Stimulated activated CD4-positive, alpha-beta T cell treated with anti-CD3 and anti-CD28 coated beads, Interleukin-15, amount 100 ng/mL, for 48 hours (primary cell): ENCODE measurements around the gene ATP2A3.

Experiments
- DNase-seq, 2 donors: peaks; one replicate each; pipeline ENCODE4 v3.0.0-alpha.2; 2020; ENCODE audit warnings: low read depth in 2 of 2

The ATP2A3 gene

DNA sequence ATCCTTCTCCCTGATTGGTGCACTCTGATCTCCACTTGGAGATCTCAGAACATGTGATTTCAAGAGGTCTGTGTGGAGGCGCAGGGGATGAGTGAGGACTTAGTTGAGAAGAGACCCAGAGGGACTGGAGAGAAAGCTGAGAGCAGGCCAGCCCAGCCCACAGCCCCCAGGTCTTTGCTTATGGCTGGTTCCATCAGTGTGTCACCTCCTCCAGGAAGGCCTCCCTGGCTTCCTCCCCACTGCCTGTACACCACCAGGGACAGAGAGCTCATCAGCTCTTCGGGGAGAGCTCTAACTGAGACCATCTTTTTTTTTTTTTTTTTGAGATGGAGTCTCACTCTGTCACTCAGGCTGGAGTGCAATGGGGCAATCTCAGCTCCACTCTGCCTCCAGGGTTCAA lies 51.4 kb downstream of the ATP2A3 start:
- DNase-seq = no peak

DNA sequence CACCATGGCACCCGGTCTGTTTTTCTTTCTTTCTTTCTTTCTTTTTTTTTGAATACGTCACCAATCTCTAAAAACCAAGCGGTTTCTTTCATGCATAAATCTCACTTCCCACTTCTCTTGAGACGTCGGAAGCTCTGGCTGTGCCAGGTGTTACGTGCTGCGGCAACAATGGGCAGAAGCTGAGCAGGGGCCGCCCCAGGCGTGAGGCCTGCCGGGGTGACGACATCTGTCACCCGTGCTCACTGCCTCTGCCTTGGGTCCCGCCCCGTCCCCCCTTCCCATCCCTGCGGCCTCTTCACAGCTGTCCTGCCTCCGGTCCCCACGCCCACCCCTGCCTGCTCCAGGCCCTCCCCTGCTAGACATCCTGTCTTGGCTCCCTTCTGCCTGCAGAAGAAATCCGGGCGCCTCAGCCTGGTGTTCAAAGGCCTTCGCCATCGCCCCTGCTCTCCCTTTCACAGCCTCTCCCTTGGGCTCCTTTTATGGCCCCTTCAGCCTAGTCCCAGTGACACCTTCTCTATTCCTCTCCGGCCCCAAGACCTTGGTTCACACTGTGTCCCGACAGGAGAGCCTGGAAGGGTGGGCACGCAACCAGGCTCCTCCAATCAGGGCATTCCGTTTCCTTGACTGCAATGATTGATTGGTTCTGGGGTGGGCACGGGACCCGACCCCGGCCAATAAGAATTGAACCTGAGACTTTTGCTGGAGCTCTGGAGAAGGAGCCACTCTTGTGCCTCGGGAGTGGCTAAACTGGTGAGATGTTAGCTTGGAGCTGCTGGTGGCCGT lies 52.8 kb downstream of the ATP2A3 start:
- DNase-seq = peak; percentile 72 to 73

GRCh38 chr17:3910420-3911270 lies 53.6 kb downstream of the ATP2A3 start:
- no peak for DNase-seq

DNA sequence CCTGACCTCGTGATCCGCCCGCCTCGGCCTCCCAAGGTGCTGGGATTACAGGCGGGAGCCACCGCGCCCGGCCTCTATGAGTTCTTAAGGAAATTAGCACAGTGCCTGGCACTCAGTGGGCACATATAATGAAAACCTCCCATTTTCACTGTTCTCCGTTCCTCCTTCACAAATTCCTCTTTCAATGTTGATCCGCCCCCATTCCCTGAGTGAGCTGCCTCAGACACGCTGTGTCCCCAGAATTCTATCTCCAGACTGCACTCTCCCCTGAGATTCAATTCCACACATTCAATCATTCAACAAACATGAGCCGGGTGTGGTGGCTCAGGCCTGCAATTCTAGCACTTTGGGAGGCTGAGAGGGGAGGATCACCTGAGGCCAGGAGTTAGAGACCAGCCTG lies 55.0 kb downstream of the ATP2A3 start:
- DNase-seq = no peak

DNA sequence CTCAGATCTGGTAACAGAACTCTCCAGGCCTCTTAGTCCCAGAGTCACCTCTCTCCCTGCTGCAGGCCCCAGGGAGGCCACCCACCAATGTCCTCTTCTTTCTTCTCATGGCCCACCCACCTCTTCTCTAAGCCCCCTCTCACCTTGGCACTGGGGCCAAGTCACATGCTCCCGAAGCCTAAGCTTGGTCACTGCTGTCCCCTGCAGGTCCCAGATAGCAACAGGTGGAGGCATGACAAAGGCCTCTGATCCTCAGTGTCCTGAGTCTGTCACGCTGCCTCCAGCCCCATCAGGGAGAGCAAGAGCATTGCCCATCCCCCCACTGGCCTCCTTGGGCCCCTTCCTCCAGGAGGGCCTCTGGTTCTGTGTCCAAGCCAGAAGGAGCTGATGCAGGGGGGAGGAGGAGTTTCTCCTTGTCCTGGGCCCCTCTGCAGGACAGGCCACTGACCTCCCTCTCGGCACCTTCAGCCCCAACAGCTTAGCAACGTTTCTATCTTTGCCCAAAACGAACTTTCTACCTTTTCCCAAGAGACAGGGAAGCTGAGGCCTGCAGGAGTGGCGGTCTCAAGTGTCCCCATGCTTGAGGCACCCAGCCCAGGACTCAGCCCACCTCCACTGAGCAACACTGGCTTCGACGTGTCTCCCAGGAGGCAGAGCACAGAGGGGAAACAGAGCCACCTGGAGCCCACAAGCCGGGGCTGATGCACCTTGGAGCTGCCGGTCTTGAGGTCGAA lies 56.6 kb downstream of the ATP2A3 start:
- no peak for DNase-seq

DNA sequence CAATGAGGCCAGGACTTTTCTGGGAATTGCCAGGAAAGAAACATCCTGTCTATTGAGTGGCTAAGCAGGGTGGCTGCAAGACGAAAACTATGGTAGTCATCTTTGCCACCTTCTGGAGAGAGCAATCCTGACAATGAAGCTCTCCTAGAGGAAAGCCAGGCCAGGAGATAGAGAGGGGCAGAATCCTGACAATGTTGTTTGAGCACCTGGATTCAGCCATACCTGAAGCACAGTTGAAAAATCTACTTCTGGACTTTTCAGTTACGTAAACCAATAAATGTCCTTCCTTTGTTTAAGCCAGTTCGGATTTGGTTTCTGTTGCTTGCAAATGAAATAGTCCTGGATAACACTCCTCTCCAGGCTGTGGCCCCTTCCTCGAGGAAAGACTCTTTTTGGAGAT lies 57.4 kb downstream of the ATP2A3 start:
- no peak for DNase-seq

DNA sequence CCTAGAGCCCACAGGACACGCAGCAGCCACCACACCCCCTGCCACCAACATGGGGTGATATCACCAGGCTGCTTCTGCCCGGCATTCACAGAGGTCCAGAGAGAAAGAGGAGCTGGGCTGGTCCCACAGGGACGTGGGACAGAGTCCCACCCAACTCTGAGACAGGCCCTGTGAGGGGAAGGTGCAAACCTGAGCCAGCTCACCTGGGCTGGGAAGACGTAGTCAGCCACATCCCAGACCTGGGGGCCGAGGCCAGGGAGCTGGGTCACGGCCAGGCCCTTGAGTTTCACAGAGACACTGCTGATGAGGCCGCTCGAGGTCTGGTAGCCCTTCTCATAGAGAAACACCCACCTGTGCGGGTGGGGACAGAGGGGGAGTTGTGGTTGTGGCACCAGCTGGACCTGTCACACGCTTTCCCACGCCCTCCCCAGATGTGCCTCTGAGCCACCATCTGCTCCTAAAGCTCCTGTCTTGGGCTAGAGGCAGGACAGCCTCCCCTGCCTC lies 59.2 kb downstream of the ATP2A3 start:
- DNase-seq = no peak

DNA sequence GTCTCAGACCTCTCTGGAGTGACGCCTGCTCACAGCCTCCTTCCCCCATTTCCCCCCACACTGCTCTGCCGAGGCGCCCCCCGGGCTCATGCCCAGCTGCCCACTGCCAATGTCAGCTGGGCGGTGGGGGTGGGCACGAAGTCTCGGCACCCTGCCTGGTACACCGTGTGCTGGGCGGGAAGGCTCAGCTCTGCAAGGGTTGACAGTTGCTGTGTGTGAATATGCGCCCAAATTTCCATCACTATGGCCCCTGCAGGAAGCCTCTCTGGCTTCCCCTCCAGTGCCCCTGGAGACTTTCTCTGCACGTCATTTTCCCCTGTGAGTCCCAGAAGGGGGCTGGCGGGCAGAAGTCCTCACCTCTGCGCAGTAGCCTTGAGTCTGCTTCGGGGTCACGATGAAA lies 59.7 kb downstream of the ATP2A3 start:
- no peak for DNase-seq

DNA sequence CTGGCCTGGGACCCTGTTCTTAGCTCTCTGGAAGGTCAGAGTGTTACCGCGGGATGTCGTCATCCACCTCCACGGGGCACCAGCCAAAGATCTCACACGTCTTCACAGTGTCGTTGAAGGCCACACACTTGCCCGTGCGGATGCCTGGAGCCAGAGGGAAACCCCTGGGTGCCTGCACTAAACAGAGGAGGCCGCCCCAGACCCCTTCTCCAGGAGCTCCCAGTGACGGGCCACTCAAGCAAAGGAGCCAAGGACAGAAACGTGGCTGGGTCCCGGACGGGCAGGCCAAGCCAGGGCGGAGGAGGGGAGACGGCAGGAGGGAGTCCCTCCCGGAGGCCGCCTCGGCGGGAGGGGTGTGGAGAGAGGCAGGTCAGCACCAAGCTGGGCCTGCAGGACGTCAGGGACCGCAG lies 60.4 kb downstream of the ATP2A3 start:
- DNase-seq = no peak

GRCh38 chr17:3903051-3903825 lies 61.0 kb downstream of the ATP2A3 start:
- no peak for DNase-seq

- no peak for DNase-seq
These were observed 63.6 kb downstream of the ATP2A3 start for GRCh38 chr17:3900646-3901045.

DNA sequence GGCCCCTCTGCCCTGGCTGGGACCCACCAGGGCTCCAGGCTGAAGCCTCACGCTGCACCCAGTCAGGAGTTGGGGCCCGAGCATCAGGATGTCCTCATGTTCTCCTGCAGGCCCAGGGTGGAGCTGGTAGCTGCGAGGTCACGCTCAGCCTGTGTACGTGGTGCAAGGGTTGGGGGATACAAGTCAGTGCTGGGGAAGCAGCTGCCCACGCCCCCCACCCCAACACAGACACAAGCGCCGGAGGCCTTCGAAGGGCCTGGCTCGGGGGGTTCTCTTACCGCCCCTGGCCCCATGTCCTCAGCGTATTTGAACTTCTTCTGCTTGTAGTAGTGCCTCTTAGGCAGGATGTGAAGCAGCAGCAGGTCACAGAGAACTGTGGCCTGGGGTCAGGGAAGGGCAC lies 66.5 kb downstream of the ATP2A3 start:
- DNase-seq = no peak

DNA sequence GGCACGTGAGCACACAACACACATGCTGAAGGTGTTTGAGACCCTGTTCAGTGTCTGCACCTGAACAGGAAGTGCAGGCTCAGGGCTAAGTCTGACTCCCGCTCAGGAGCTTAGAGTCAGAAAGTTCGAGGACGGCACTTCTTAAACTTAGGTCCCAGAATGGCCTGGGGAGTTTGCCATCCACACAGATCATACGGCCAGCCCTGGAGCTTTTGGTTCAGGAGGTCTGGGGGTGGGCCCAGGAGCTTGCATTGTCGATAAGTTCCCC lies 67.3 kb downstream of the ATP2A3 start:
- no peak for DNase-seq

GRCh38 chr17:3896108-3896967 lies 67.9 kb downstream of the ATP2A3 start:
- no peak for DNase-seq

DNA sequence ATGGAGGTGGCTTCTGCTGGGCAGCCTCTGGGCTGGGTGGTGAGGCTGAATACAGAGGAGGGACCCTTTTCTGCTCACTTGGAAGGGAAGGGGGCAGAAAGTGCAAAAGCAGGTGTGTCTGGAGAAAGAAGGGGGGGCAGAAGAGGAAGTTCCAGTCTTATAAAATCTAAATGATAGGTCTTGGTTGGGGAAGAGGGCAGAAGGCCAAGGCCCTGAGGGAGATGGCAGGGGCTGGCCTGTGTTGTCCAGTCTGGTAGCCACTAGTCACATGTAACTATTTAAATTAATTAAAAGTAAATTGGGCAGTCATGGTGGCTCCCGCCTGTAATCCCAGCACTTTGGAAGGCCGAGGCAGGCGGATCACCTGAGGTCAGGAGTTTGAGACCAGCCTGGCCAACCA lies 68.9 kb downstream of the ATP2A3 start:
- DNase-seq = no peak

- no peak for DNase-seq
These were observed 69.3 kb downstream of the ATP2A3 start for GRCh38 chr17:3894911-3895343.

- DNase-seq = no peak
These were observed 70.0 kb downstream of the ATP2A3 start for GRCh38 chr17:3894188-3894587.

GRCh38 chr17:3893720-3894116 lies 70.5 kb downstream of the ATP2A3 start:
- no peak for DNase-seq

- DNase-seq = peak; percentile 73 to 89
These were observed 71.1 kb downstream of the ATP2A3 start, which contains the start of gene CAMKK1 for GRCh38 chr17:3893003-3893719. Gene CAMKK1, minus strand, starts transcription at chr17:3893053. Its CDS starts 7,366 bp downstream, at chr17:3885687.
